ENCODE measurements around the gene SYS1. TPM values are rescaled to one million over a fixed set of nuclear protein-coding genes. Genes with fewer than 3 reads are reported as not detected.

The SYS1 gene
- total and polyA plus RNA-seq, 3 donors from 2014 or later = 20.0 to 34.6 (median 33.1) TPM

- Histone ChIP-seq H3K27ac (no peak overlapping the region), H3K9me3 (no peaks in the 10 kb centered on the region), H3K4me1 (peaks cover 7% of the 10 kb centered on the region), H3K4me3 (no peak overlapping the region), H3K27me3 (no peaks in the 10 kb centered on the region), H3K36me3 (ENCODE audit: low read depth, missing control alignments) (no peaks in the 10 kb centered on the region)
- no peak for DNase-seq
- intact Hi-C loops (cut with DNase I; ENCODE audit: low total_unique reads) = no loop called here
- 84 to 88% methylated on average over 7 of the region's 7 CpGs for WGBS, 2 donors
- TF ChIP-seq POLR2A (IDR thresholded peaks at IDR 0.05) (no peak), CTCF (IDR thresholded peaks at IDR 0.05) (no peak)
These were observed 45.8 kb downstream of the SYS1 start for GRCh38 chr20:45408646-45409213.

GRCh38 chr20:45409521-45410272 lies 46.7 kb downstream of the SYS1 start:
- Histone ChIP-seq H3K4me3 (no peak overlapping the region), H3K4me1 (peaks cover 7% of the 10 kb centered on the region), H3K27me3 (no peaks in the 10 kb centered on the region), H3K27ac (no peak overlapping the region), H3K36me3 (ENCODE audit: low read depth, missing control alignments) (no peaks in the 10 kb centered on the region), H3K9me3 (no peaks in the 10 kb centered on the region)
- intact Hi-C loops (cut with DNase I; ENCODE audit: low total_unique reads) = no loop called here
- TF ChIP-seq CTCF (IDR thresholded peaks at IDR 0.05) (no peak), POLR2A (IDR thresholded peaks at IDR 0.05) (no peak)
- 88 to 95% methylated on average over 7 of the region's 7 CpGs for WGBS, 2 donors
- DNase-seq = no peak

GRCh38 chr20:45410887-45411286 lies 47.9 kb downstream of the SYS1 start:
- WGBS, 2 donors = 52 to 54% methylated on average over 8 of the region's 8 CpGs

GRCh38 chr20:45412653-45413052 lies 49.7 kb downstream of the SYS1 start:
- peaks cover 12% of the 10 kb centered on the region for H3K4me1 ChIP-seq
- intact Hi-C loops (cut with DNase I; ENCODE audit: low total_unique reads) = no loop called here
- H3K4me3 ChIP-seq = no peak overlapping the region
- no peak for DNase-seq
- H3K36me3 ChIP-seq (ENCODE audit: low read depth, missing control alignments) = no peaks in the 10 kb centered on the region
- no peaks in the 10 kb centered on the region for H3K27me3 ChIP-seq
- 60 to 68% methylated on average over 5 of the region's 5 CpGs for WGBS, 2 donors
- H3K9me3 ChIP-seq = no peaks in the 10 kb centered on the region
- no peak overlapping the region for H3K27ac ChIP-seq
- TF ChIP-seq POLR2A (IDR thresholded peaks at IDR 0.05) = no peak
- TF ChIP-seq CTCF (IDR thresholded peaks at IDR 0.05) = no peak

More at GRCh38 chr20:45410887-45411286, 47.9 kb downstream of the SYS1 start:
- no peaks in the 10 kb centered on the region for H3K27me3 ChIP-seq
- no peaks in the 10 kb centered on the region for H3K9me3 ChIP-seq
- peaks cover 7% of the 10 kb centered on the region for H3K4me1 ChIP-seq
- H3K4me3 ChIP-seq = no peak overlapping the region
- DNase-seq = no peak
- TF ChIP-seq CTCF (IDR thresholded peaks at IDR 0.05) (no peak), POLR2A (IDR thresholded peaks at IDR 0.05) (no peak)
- no peaks in the 10 kb centered on the region for H3K36me3 ChIP-seq (ENCODE audit: low read depth, missing control alignments)
- intact Hi-C loops (cut with DNase I; ENCODE audit: low total_unique reads) = no loop called here
- H3K27ac ChIP-seq = no peak overlapping the region
